Motor neuron (in vitro differentiated cells): ENCODE measurements around the gene AFF2. TPM values are rescaled to one million over a fixed set of nuclear protein-coding genes. Genes with fewer than 3 reads are reported as not detected.

Experiments
- ATAC-seq, 8 experiments: fragments of 200-7000 bp; cut with Tn5 transposase; replicated peaks in 6 of 8; 2 replicates each; pipeline ENCODE4 v1.8.0; 2021; ENCODE audit warnings: mild to moderate bottlenecking in 8 of 8, moderate library complexity in 8 of 8
- H3K27ac ChIP-seq, 2 donors: fragments of 250-450 bp; sonication (Bioruptor Pico); 2 replicates each; pipeline ENCODE4 v1.9.0; 2021; ENCODE audit warnings: antibody characterized with exemption in 2 of 2, mild to moderate bottlenecking in 2 of 2, moderate library complexity in 1 of 2
- H3K4me1 ChIP-seq, 2 donors: fragments of 250-450 bp; sonication (Bioruptor Pico); replicated peaks in 1 of 2; 2 replicates each; pipeline ENCODE4 v1.6.1; 2021; ENCODE audit warnings: antibody characterized with exemption in 2 of 2, mild to moderate bottlenecking in 2 of 2, moderate library complexity in 1 of 2
- H3K4me3 ChIP-seq, 5 donors: fragments of 250-450 bp; sonication (Bioruptor Pico); 2 replicates each; pipeline ENCODE4 v1.9.0; 2021; ENCODE audit warnings: antibody characterized with exemption in 5 of 5, mild to moderate bottlenecking in 5 of 5, moderate library complexity in 4 of 5
- WGBS, 10 experiments: fragments of 450-650 bp; shearing (Covaris generic); methylation state at CpG; one replicate each; pipeline ENCODE4 v1.0.0; 2022; 5-methylcytosine and 5-hydroxymethylcytosine counted together
- in situ Hi-C, 9 experiments: fragments of 400-800 bp; cut with MboI; loops; one replicate each; pipeline ENCODE4 v1.15.0; 2021; ENCODE audit warnings: low sequenced_read_pairs in 9 of 9, low pct_unique_long_range_greater_than_20kb in 2 of 9; ENCODE audit not compliant: unreplicated experiment in 9 of 9
- total RNA-seq, 8 experiments: library from RNA; unstranded; fragments of 300-600 nt; gene quantifications; 2 replicates each; pipeline versions ENCODE4 v1.2.3 to v1.2.4, GENCODE V29; 2022

AFF2 gene
- total RNA-seq, 8 experiments from 2014 or later: 4.1 to 85.1 (median 29.1) TPM

DNA sequence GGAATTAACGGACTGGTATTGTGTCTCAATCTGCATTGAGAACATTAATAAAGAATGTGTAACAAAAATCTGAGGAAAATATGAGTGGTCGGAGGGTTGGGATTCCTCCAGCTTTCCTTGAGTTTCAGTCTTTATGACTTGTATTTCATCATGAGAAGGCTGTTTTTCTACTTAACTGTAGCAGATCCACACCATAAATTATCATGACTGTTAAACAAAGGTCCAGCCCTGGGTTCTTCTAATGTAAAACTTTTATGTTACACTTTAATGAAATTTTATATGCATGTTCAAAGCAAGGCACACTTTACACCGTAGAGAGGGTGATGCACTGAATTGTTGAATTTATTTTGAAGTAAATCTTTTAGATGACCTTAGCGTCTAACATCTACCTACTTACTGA is 7.0 kb downstream of the AFF2 start:
- Histone ChIP-seq H3K4me1 (peaks cover 11 to 40% of the 10 kb centered on the region in 2 donors), H3K4me3 (no peak overlapping the region), H3K27ac (peak overlapping the region in 1 of 2 donors; percentile 68)
- peak in 5 of 8 experiments; percentile 8 to 50 (median 34) for ATAC-seq
- in situ Hi-C loops: no loop called here
- WGBS, 10 experiments: 27 to 100% (median 72%) methylated on average over 1 to 4 of the region's 4 CpGs; no CpG with 5 or more reads in 1 of the 10 experiments

DNA sequence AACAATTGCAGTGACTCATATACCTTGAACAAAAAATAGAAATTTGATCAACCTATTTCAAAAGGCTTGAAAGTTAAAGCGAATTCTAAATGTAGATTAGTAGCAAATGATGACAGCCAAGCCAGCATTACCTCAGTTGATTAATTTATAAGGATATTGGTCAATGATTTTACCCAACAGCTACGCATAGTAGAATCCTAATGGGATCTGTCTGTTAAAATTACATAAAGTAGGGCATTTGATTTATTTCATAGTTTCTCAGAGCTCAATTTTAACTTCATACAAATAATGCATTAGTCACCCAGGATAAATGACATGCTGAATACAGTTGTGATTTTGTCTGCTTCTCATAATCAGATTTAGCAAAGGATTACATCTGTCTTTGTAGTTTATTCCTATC is 12.0 kb downstream of the AFF2 start:
- ATAC-seq: peak in 5 of 8 experiments; percentile 53 to 57 (median 54)
- 14 to 92% (median 60%) methylated on average over 1 to 2 of the region's 2 CpGs; no CpG with 5 or more reads in 5 of the 10 experiments for whole genome bisulfite sequencing, 10 experiments

DNA sequence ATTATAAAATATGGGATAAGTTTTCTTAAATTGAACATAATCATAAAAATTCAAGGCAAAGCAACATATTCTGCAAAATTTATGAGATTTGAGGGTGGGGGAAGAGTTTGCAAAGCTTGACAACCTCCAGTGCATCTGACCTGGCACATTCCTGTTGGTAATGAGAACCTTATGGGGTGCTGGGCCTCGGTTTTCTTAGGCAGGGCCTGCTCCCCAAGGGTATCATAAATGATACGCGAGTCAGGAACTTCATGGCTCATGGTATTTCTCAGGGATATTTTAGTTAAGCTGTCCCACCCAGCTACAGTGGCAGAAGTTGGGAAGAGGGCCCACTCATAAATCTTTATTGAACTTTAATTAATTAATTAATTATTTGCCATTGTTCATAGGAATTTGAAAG is 13.2 kb downstream of the AFF2 start:
- no peak for ATAC-seq
- Histone ChIP-seq H3K27ac (no peak overlapping the region), H3K4me3 (no peak overlapping the region), H3K4me1 (peaks cover 5 to 12% of the 10 kb centered on the region in 2 donors)
- 62 to 100% (median 100%) methylated on average over 1 to 3 of the region's 3 CpGs; no CpG with 5 or more reads in 7 of the 10 experiments for WGBS, 10 experiments
- in situ Hi-C loops: no loop called here

More for the DNA sequence above, 12.0 kb downstream of the AFF2 start:
- Histone ChIP-seq H3K4me1 (peaks cover 2 to 22% of the 10 kb centered on the region in 2 donors), H3K27ac (no peak overlapping the region), H3K4me3 (no peak overlapping the region)
- in situ Hi-C loops: no loop called here

DNA sequence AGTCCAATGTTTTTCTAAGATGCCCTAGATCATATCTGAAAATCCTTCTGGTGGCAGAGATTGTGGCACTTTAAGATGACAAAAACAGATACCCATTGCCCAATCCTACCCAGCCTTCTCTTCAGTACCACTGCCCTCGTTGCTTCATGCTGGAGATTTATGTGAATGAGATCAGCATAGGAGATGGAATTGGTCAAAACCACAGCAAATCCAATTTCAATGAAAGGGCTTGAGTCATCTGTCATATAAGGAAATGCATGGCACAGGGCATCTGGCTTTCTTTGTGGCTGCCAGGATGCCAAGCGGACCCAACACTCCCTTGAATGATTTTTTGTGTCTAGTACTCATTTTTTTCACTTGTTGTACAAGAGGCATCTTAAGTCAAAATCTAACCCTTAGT is 16.8 kb downstream of the AFF2 start:
- H3K4me3 ChIP-seq: no peak overlapping the region
- WGBS, 10 experiments: 47 to 57% methylated on average over 1 to 2 of the region's 2 CpGs; no CpG with 5 or more reads in 8 of the 10 experiments
- no peak overlapping the region for H3K27ac ChIP-seq
- peak in 3 of 8 experiments; percentile 29 to 75 (median 42) for ATAC-seq
- in situ Hi-C loops: no loop called here
- H3K4me1 ChIP-seq: peaks cover 4 to 8% of the 10 kb centered on the region in 2 donors

DNA sequence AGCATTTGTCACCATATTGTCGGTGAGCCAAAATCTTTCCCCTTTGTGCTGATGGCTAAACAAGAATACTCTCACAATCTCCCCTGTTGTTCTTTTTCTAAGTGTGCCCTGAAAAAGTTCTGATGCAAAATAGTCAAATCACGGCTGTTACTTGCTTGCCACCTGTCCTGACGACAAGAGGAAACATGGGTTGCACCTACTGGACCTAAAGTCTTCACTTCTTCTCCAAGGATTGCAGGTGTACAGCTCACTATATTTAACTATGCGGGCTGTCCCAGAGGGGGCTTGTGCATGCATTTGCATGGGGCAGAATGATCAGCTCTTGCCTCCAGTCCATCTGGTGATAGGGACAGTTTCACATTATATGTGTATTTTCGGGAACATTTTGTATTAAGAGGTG is 21.6 kb downstream of the AFF2 start:
- H3K4me1 ChIP-seq: peaks cover 3 to 4% of the 10 kb centered on the region in 2 donors
- 17 to 100% (median 58%) methylated on average over 1 to 3 of the region's 5 CpGs; no CpG with 5 or more reads in 4 of the 10 experiments for WGBS, 10 experiments
- H3K4me3 ChIP-seq: no peak overlapping the region
- H3K27ac ChIP-seq: no peak overlapping the region
- ATAC-seq: no peak
- in situ Hi-C loops: no loop called here

DNA sequence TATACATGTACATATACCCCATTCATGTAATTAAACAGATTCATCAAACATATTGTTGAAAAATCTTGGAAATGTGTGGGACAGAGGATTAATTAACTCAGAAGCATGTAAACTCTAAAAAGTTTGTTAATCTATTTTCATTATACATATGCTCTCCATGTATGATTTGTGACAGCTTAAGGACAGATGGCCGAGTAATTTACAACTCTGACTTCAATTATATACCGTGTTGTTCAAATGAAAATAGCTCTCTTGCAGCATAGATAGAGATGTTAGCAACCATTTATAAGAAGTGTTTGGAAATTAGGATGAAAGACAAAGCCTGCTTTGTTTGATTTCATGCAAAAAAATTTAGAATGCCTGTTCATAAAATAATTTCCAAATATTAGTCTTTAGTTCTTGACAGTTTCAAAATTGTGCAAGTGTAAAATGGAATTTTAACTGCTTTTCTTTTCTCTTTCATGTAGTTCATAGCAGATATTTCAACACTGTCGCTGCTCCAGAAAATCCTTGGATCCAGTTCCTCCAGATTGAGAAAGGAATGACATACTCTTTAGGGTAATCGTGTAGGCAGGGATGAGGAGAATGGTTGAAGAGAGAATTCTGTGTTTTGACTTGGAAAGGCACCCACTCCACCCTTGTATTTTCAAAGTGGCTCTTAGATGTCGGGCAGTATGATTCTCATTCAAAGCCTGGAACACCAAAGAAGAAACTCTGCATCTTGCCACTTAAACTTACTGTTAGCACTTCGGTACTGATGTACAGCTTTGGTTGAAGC is 23.1 kb downstream of the AFF2 start:
- no peak overlapping the region for H3K4me3 ChIP-seq
- no peak for ATAC-seq
- in situ Hi-C loops: no loop called here
- WGBS, 10 experiments: 27 to 92% (median 67%) methylated on average over 1 to 4 of the region's 6 CpGs; no CpG with 5 or more reads in 4 of the 10 experiments
- no peak overlapping the region for H3K27ac ChIP-seq
- H3K4me1 ChIP-seq: peaks cover 3% of the 10 kb centered on the region in 2 donors

DNA sequence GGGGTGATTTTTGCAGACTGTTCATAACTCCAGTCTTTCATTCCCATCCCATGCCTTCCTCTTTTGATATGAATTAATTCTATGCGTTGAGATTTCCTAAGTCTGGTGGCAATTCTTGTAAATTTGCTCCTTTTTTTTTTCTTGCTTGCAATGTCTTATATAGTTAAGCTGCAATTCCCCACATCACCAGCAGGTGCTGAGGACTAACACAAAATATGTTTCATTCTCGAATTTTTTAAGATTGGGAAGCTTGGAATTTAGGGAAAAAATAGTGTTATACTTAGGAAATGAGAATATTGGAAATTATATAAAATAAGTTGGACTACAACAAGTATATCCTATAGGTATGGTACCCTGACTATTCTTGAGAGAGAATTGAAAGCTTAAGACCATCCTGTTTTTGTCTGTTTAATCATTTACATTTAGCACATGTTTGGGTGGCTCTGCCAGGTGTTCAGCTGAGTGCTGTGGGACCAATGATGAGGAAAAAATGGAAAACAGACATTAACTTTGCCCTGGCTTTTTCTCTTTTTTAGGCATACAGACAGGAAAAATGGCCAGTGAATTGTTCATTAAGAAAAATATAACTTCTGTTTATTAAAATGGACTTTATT is 30.2 kb downstream of the AFF2 start:
- Histone ChIP-seq H3K27ac (no peak overlapping the region), H3K4me1 (no peaks in the 10 kb centered on the region), H3K4me3 (no peak overlapping the region)
- ATAC-seq: no peak
- WGBS, 10 experiments: 0 to 50% (median 6%) methylated on average over 1 to 2 of the region's 2 CpGs; no CpG with 5 or more reads in 4 of the 10 experiments
- in situ Hi-C loops: no loop called here

DNA sequence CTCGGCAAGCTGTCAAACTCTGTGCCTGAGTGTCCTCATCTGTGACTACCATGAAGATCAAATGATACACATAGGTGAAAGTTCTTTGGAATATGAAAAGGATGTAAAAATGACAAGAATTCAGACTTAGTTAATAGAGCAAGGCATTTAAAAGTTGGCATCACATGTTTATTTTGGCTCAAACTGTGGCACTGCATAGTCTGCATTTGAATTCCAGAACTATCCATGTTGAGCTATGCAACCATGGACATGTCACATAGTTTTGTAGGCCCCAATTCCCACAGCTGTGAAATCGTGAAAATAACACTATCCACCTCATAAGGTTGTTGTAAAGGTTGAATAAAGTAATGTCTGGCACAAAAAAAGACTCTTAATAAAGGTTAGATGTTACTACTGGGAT is 33.9 kb downstream of the AFF2 start:
- ATAC-seq: no peak
- in situ Hi-C loops: no loop called here
- 43 to 100% (median 89%) methylated on average over 1 to 2 of the region's 2 CpGs; no CpG with 5 or more reads in 4 of the 10 experiments for WGBS, 10 experiments
- Histone ChIP-seq H3K27ac (no peak overlapping the region), H3K4me1 (no peaks in the 10 kb centered on the region), H3K4me3 (no peak overlapping the region)

DNA sequence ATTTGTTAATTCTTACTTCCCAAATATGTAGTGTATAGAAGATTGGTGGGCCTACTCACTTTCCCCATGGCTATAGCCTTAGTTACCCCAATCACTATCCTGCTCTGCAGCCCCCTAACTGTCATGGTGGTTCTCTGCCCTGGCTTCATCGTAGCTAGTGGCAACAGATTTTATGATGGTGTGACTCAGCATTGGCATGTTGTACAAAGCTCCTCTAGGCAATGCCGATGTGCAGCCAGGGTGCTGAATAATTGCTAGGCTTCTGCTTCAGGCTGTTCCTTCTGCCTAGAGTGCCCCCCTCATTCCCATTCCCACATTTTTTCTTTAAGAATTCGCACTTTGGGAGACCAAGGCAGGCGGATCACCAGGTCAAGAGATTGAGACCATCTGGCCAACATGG is 35.2 kb downstream of the AFF2 start:
- 18 to 56% (median 35%) methylated on average over 1 to 3 of the region's 4 CpGs; no CpG with 5 or more reads in 6 of the 10 experiments for WGBS, 10 experiments
- ATAC-seq: no peak
- in situ Hi-C loops: no loop called here
- H3K27ac ChIP-seq: no peak overlapping the region
- peaks cover 2 to 7% of the 10 kb centered on the region in 2 donors for H3K4me1 ChIP-seq
- H3K4me3 ChIP-seq: no peak overlapping the region

DNA sequence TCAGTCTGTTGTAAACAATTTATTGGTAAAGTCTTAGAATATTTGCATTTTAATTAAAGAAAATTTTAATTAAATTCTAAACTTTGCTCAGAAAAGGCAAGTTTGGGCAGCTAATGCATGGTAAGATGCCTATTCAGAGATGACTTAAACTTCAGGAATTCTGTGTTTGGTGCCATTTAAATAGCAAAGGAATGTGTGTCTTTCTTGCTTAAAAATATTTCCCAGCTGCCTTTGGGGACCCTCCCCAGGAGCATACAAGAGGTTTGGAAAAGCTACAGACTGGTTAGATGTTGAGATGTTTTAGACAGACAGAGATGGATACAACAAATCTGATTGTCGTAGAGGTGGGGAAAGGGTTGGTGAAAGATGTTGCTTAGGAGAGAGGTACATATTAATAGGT is 36.5 kb downstream of the AFF2 start:
- in situ Hi-C loops: no loop called here
- Histone ChIP-seq H3K4me1 (peaks cover 7 to 16% of the 10 kb centered on the region in 2 donors), H3K4me3 (no peak overlapping the region), H3K27ac (no peak overlapping the region)
- 33 to 100% (median 92%) methylated on average over 1 of the region's 1 CpG; no CpG with 5 or more reads in 6 of the 10 experiments for WGBS, 10 experiments
- no peak for ATAC-seq

DNA sequence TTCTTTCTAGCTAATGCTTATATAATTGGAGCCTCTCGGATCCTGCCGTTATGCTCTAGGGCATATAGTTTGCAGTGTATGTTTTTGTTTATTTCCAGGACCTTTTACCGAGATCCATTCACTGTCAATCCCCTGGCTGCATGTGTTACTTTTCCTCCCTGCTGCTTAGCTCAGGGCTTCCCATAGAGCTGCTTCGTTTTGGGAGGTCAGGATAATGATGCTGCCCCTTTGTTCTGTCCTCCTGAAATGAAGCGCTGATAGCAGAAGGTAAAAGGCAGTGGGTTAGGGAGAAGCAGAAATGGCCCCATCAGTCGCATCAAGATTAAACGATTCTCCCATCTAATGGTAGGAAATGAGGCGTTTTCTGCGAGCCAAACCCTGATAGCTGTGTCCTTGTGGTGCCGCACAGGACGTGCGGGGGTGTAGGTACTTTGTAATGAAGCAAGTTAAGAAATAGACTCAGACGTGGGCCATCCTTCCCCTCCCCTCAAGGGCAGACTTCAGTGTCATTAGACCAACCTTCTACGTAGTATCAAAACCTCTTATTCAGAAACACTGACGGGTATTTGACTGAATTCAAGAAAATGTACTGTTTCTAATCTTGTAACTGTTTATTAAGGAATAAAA is 37.3 kb downstream of the AFF2 start:
- H3K4me1 ChIP-seq: peaks cover 7 to 20% of the 10 kb centered on the region in 2 donors
- no peak overlapping the region for H3K27ac ChIP-seq
- in situ Hi-C loops: no loop called here
- no peak for ATAC-seq
- H3K4me3 ChIP-seq: no peak overlapping the region
- WGBS, 10 experiments: 51 to 100% (median 82%) methylated on average over 2 to 11 of the region's 15 CpGs; no CpG with 5 or more reads in 5 of the 10 experiments

DNA sequence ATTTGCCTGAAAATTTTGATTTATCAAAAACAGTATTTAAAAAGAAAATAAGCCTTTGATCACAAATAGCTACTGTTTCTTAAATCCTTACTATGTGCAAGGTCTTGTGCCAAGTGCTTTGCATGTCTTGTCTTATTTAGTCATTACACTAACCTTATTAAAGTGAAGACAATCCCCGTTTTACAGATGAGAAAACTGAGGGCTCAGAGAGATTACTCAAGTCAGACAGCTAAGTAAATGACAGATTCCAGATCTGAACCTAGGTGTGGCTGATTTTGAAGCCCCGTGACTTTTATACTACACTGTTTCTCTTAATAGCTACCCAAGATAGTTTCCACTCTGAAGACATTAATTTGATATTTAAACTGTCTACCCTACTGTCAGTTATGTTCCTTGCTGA is 38.2 kb downstream of the AFF2 start:
- H3K4me3 ChIP-seq: no peak overlapping the region
- WGBS, 10 experiments: 20 to 100% (median 80%) methylated on average over 1 to 2 of the region's 2 CpGs; no CpG with 5 or more reads in 5 of the 10 experiments
- H3K4me1 ChIP-seq: peaks cover 7 to 25% of the 10 kb centered on the region in 2 donors
- ATAC-seq: no peak
- in situ Hi-C loops: no loop called here
- H3K27ac ChIP-seq: no peak overlapping the region

DNA sequence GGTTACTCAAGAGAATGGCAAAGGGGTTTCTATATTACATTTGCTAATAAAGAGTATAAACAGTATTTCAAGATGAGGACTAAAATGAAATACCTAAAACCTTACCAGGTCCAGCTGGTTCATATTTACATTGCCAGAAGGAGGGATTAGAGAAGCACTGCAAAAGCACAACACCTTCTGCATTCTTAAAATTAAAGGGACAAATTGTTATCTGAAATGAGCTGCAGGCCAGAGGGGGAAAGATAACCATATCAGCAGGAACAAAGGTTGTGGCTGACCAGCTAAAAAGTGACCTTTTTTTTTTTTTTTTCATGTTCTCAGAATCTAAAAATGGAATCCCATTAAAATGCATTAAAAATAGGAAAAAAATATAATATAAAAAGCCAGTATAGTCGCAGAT is 39.7 kb downstream of the AFF2 start:
- no peak overlapping the region for H3K27ac ChIP-seq
- H3K4me3 ChIP-seq: no peak overlapping the region
- peaks cover 7 to 25% of the 10 kb centered on the region in 2 donors for H3K4me1 ChIP-seq
- in situ Hi-C loops: no loop called here
- 25 to 67% (median 57%) methylated on average over 1 of the region's 1 CpG; no CpG with 5 or more reads in 5 of the 10 experiments for WGBS, 10 experiments
- ATAC-seq: no peak
